K562 (cell line): ENCODE measurements around the gene WWOX. TPM values are rescaled to one million over a fixed set of nuclear protein-coding genes. Genes with fewer than 3 reads are reported as not detected.

Experiments
- ATAC-seq: fragments of 200-7000 bp; cut with Tn5 transposase; 3 replicates; pipeline ENCODE4 v1.9.1; 2020; ENCODE audit warnings: moderate library complexity
- BruUV-seq: library from RNA; stranded (reverse); fragments of 400-500 nt; replicated peaks from 2 replicates; lab custom pipeline; 2021; lab: Mats Ljungman, UMichigan
- CTCF ChIA-PET: fragments of 300-600 bp; formaldehyde crosslinking; extraction: SDS; loops from one replicate; lab custom pipeline; 2021; ENCODE audit warnings: low intra/inter-chr PET ratio; lab: Yijun Ruan, JAX
- POLR2A ChIA-PET: fragments of 300-600, 350-650 bp; sonication (Branson Sonifier 250); formaldehyde crosslinking; extraction: SDS; loops from one replicate; lab custom pipeline; 2021; ENCODE audit warnings: antibody characterized with exemption, inconsistent platforms; lab: Yijun Ruan, JAX
- DNase-seq, 4 experiments: peaks; one replicate each; pipeline versions ENCODE4 v3.0.0 to v3.0.0-alpha.2; 2011 to 2018; ENCODE audit warnings: low spot score in 3 of 4, mixed read lengths in 3 of 4; ENCODE audit errors: extremely low read depth in 1 of 4
- FAIRE-seq: peaks from 2 replicates; lab custom pipeline; 2011; peaks lifted over from hg19 to GRCh38; lab: Jason Lieb, UNC
- H2AFZ ChIP-seq: 2 replicates; pipeline ENCODE4 v1.6.0; 2011; ENCODE audit warnings: low read depth, low read length, control low read depth, inconsistent platforms
- H3K27ac ChIP-seq: fragments of 200-600 bp; 3 replicates; pipeline ENCODE4 v1.8.0; 2011; ENCODE audit warnings: low read depth, mild to moderate bottlenecking, control low read depth, inconsistent platforms, low read length, moderate library complexity, mixed read lengths; ENCODE audit errors: extremely low read depth
- H3K27me3 ChIP-seq, 2 experiments: fragments of 300-600 bp in 1 of 2; 2 replicates in 1 of 2; 3 replicates in 1 of 2; pipeline versions ENCODE4 v1.6.0 to v1.8.0; 2011; ENCODE audit warnings: inconsistent platforms in 2 of 2, low read length in 2 of 2, mild to moderate bottlenecking in 1 of 2, mixed read lengths in 1 of 2, moderate library complexity in 1 of 2; ENCODE audit not compliant: control insufficient read depth in 2 of 2, insufficient read depth in 2 of 2
- H3K36me3 ChIP-seq: fragments of 300-600 bp; 3 replicates; pipeline ENCODE4 v1.8.0; 2011; ENCODE audit warnings: mild to moderate bottlenecking, low read length, inconsistent platforms; ENCODE audit not compliant: control insufficient read depth, insufficient read depth
- H3K4me1 ChIP-seq, 2 experiments: fragments of 200-600 bp in 1 of 2; replicated peaks in 1 of 2; 2 replicates in 1 of 2; 3 replicates in 1 of 2; pipeline versions ENCODE4 v1.5.1 to v1.8.0; 2011; ENCODE audit warnings: inconsistent platforms in 2 of 2, low read length in 2 of 2, mild to moderate bottlenecking in 1 of 2, mixed read lengths in 1 of 2, moderate library complexity in 1 of 2; ENCODE audit not compliant: control insufficient read depth in 2 of 2, insufficient read depth in 2 of 2
- H3K4me2 ChIP-seq: 2 replicates; pipeline ENCODE4 v1.6.1; 2011; ENCODE audit warnings: low read length, control low read depth, inconsistent platforms, mixed read lengths; ENCODE audit not compliant: insufficient read depth
- H3K4me3 ChIP-seq: fragments of 200-600 bp; sonication (generic), shearing (Covaris generic); 2 replicates; pipeline ENCODE4 v1.5.1; 2016; ENCODE audit warnings: control low read depth, inconsistent platforms
- H3K79me2 ChIP-seq: fragments of 200-600 bp; 3 replicates; pipeline ENCODE4 v1.8.0; 2011; ENCODE audit warnings: low read length, inconsistent platforms; ENCODE audit not compliant: control insufficient read depth, insufficient read depth
- H3K9ac ChIP-seq, 2 experiments: 2 replicates each; pipeline versions ENCODE4 v1.6.0 to v1.6.1; 2011; ENCODE audit warnings: low read depth in 2 of 2, low read length in 2 of 2, control low read depth in 1 of 2, inconsistent platforms in 1 of 2, mild to moderate bottlenecking in 1 of 2, mixed read lengths in 1 of 2; ENCODE audit not compliant: insufficient read depth in 1 of 2
- H3K9me1 ChIP-seq: one replicate; pipeline ENCODE4 v1.6.0; 2011; ENCODE audit warnings: inconsistent platforms, mild to moderate bottlenecking, low read length, moderate library complexity; ENCODE audit not compliant: control insufficient read depth, insufficient read depth
- H3K9me3 ChIP-seq: replicated peaks from 2 replicates; pipeline ENCODE4 v1.5.1; 2011; ENCODE audit warnings: low read depth, low read length, inconsistent platforms; ENCODE audit not compliant: control insufficient read depth, insufficient read depth
- H4K20me1 ChIP-seq: replicated peaks from 2 replicates; pipeline ENCODE4 v1.6.1; 2011; ENCODE audit warnings: low read length, inconsistent platforms, mixed read lengths; ENCODE audit not compliant: control insufficient read depth, insufficient read depth
- ARID2 ChIP-seq: fragments of 450-650 bp; IDR thresholded peaks from 2 replicates; pipeline ENCODE4 v1.6.1; 2017; ENCODE audit warnings: antibody characterized with exemption, mild to moderate bottlenecking
- ASH1L ChIP-seq: fragments of 450-650 bp; IDR thresholded peaks from 2 replicates; pipeline ENCODE4 v1.6.1; 2018; ENCODE audit warnings: borderline replicate concordance, mild to moderate bottlenecking, low read depth; ENCODE audit not compliant: partially characterized antibody
- BCLAF1 ChIP-seq, 2 experiments: fragments of 450-650 bp in 1 of 2; IDR thresholded peaks; 2 replicates each; pipeline ENCODE4 v1.6.1; 2011 to 2017; ENCODE audit warnings: low read depth in 2 of 2, antibody characterized with exemption in 1 of 2, borderline replicate concordance in 1 of 2, low read length in 1 of 2, mild to moderate bottlenecking in 1 of 2, mixed read lengths in 1 of 2; ENCODE audit not compliant: control insufficient read depth in 1 of 2
- CREB5 ChIP-seq: fragments of 250-450 bp; sonication (Bioruptor Pico); IDR thresholded peaks from 2 replicates; pipeline ENCODE4 v1.5.0; 2020; ENCODE audit warnings: mild to moderate bottlenecking
- SMAD3 ChIP-seq: fragments of 450-650 bp; formaldehyde crosslinking; conservative IDR thresholded peaks from 2 replicates; pipeline ENCODE4 v1.4.0; 2020; ENCODE audit warnings: mild to moderate bottlenecking
- TAF1 ChIP-seq: IDR thresholded peaks from 2 replicates; pipeline ENCODE4 v1.6.1; 2011; ENCODE audit warnings: mild to moderate bottlenecking, low read length, moderate library complexity; ENCODE audit not compliant: insufficient read depth, control insufficient read depth, severe bottlenecking; ENCODE audit errors: extremely low read depth
- TRIM25 ChIP-seq: fragments of 450-650 bp; IDR thresholded peaks from 2 replicates; pipeline ENCODE4 v1.7.0; 2016; ENCODE audit warnings: borderline replicate concordance
- ZNF124 ChIP-seq: sonication (generic); formaldehyde crosslinking; IDR thresholded peaks from 2 replicates; pipeline ENCODE4 v1.8.1; 2022; ENCODE audit warnings: missing genetic modification reagents
- ZNF561 ChIP-seq: fragments of 450-650 bp; formaldehyde crosslinking; conservative IDR thresholded peaks from 2 replicates; pipeline ENCODE4 v1.4.0; 2020; ENCODE audit warnings: mild to moderate bottlenecking, moderate library complexity
- WGBS: fragments of 100-300 bp; shearing (Covaris generic); methylation state at CpG from one replicate; pipeline ENCODE4 v1.1.6; 2016; ENCODE audit warnings: low coverage, mixed read lengths; ENCODE audit not compliant: insufficient coverage; ENCODE audit errors: missing lambda C conversion rate; 5-methylcytosine and 5-hydroxymethylcytosine counted together
- in situ Hi-C: fragments of 300-500 bp; cut with MboI; formaldehyde crosslinking; loops from 4 replicates; pipeline ENCODE4 v1.15.0; 2018; ENCODE audit warnings: inconsistent platforms, mixed read lengths
- intact Hi-C: fragments of 100-400 bp; cut with micrococcal nuclease; formaldehyde crosslinking; loops from 2 replicates; pipeline ENCODE4 v1.14.2; 2022
- polyA plus RNA-seq, 8 experiments: library from polyadenylated mRNA; depleted of rRNA in 4 of 8; stranded (reverse) in 5 of 8; unstranded in 3 of 8; fragments of >200 nt; fragmentation: Nextera tagmentation in 2 of 8; fragmentation: Illumina TruSeq in 1 of 8; extraction: Ambion mirVana in 2 of 8; extraction: Trizol in 1 of 8; gene quantifications; 2 replicates each; pipeline versions ENCODE4 v1.2.1 to v1.2.3, GENCODE V29; 2011 to 2014; ENCODE audit warnings: inconsistent platforms in 1 of 8, missing spikeins in 1 of 8
- total RNA-seq, 7 experiments: library from RNA; depleted of rRNA in 6 of 7; stranded (reverse); fragments of >200 nt in 6 of 7; fragmentation: Illumina TruSeq in 2 of 7; extraction: Trizol in 2 of 7; gene quantifications; 2 replicates each; pipeline versions ENCODE4 v1.2.1 to v1.2.3, GENCODE V29; 2011 to 2021; ENCODE audit warnings: low replicate concordance in 1 of 7
- TF ChIP-seq, protein P1 (sequence below), 2 experiments: fragments of 450-650 bp in 1 of 2; sonication (generic) in 1 of 2; formaldehyde crosslinking in 1 of 2; IDR thresholded peaks in 1 of 2; conservative IDR thresholded peaks in 1 of 2; 2 replicates each; pipeline versions ENCODE4 v1.6.1 to v1.8.1; 2016 to 2023; ENCODE audit warnings: mild to moderate bottlenecking in 2 of 2, moderate library complexity in 2 of 2, inconsistent platforms in 1 of 2, missing genetic modification reagents in 1 of 2
- TF ChIP-seq, protein P2 (sequence below): fragments of 450-650 bp; conservative IDR thresholded peaks from 2 replicates; pipeline ENCODE4 v1.6.1; 2016; ENCODE audit warnings: missing genetic modification characterization, low read depth, mild to moderate bottlenecking, missing compliant biosample characterization, moderate library complexity

WWOX gene
- total and polyA plus RNA-seq, 9 of the 15 experiments (the other 6 are each of a cell fraction or from before 2014, with no cell fraction given), result 1.6 to 22.7 (median 8.1) TPM

DNA sequence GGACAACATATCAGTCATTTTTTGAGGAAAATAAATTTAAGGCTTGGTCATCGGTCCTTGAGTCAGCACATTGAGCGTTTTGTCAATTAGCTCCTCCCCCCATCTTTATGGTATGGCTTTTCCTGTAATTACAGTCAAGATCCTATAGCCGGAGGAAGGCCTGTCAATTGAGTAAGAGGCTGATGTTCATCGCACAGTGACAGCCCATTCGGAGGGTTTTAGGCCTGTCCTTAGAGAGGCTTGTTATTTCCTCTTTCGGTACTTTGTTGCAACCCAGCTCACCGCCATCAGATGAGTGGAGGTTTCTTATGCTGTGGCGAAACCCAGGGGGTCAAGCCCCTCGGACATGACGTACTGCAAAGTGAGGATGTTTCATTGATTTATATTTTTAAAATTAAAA is 395.2 kb downstream of the WWOX start (continued):
- no peak for TF ChIP-seq BCLAF1 (IDR thresholded peaks at IDR 0.05; ENCODE audit: borderline replicate concordance in 1 of 2, control insufficient read depth in 1 of 2, low read depth in 2 of 2, low read length in 1 of 2)

DNA sequence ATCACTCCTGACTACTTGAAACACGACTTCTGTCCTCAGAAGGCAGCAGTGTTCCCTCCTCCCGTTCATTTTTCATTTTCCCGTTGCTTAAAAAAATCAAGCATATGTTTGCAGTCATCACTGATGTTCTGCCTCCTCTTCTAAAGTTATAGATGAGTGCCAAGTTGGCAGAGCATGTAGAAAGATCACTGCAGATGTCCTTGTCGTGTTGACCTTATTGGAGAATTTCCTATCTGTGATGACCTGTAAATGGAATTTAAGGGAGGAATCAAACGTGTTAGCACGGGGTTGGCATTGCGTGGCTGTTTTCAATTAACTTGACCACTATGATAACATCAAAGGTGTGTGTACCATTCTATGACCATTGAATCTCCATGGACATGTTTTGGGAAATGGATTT is 396.7 kb downstream of the WWOX start:
- Histone ChIP-seq H2AFZ (no peak overlapping the region), H3K27ac (no peak overlapping the region), H4K20me1 (no peaks in the 10 kb centered on the region), H3K9me1 (no peaks in the 10 kb centered on the region), H3K4me1 (no peaks in the 10 kb centered on the region), H3K4me2 (no peak overlapping the region), H3K79me2 (no peaks in the 10 kb centered on the region), H3K9me3 (no peaks in the 10 kb centered on the region), H3K36me3 (no peaks in the 10 kb centered on the region), H3K9ac (no peak overlapping the region), H3K4me3 (no peak overlapping the region), H3K27me3 (peaks cover 8 to 10% of the 10 kb centered on the region in 2 experiments; a peak in 4 of 5 replicates)
- ChIA-PET POLR2A (no interaction called here), CTCF (no interaction called here)
- in situ Hi-C loops, result no loop called here
- FAIRE-seq (no peak), ATAC-seq (no peak), DNase-seq (no peak)
- intact Hi-C loops, result no loop called here
- WGBS, result 1% methylated on average over 7 of the region's 7 CpGs
- BruUV-seq, result no TSS peak
- no peak for TF ChIP-seq ZNF561 (CRISPR knock-in tag)
- no peak for TF ChIP-seq ASH1L
- TF ChIP-seq TAF1, result no peak
- TF ChIP-seq, protein P1, sequence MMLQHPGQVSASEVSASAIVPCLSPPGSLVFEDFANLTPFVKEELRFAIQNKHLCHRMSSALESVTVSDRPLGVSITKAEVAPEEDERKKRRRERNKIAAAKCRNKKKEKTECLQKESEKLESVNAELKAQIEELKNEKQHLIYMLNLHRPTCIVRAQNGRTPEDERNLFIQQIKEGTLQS (IDR thresholded peaks at IDR 0.05), result no peak
- TF ChIP-seq, protein P1 (CRISPR knock-in tag; conservative IDR thresholded peaks at IDR 0.05), result no peak
- no peak for TF ChIP-seq SMAD3 (CRISPR knock-in tag)
- TF ChIP-seq CREB5, result no peak
- no peak for TF ChIP-seq ARID2
- no peak for TF ChIP-seq ZNF124 (CRISPR knock-in tag)
- no peak for TF ChIP-seq TRIM25
- TF ChIP-seq, protein P2, sequence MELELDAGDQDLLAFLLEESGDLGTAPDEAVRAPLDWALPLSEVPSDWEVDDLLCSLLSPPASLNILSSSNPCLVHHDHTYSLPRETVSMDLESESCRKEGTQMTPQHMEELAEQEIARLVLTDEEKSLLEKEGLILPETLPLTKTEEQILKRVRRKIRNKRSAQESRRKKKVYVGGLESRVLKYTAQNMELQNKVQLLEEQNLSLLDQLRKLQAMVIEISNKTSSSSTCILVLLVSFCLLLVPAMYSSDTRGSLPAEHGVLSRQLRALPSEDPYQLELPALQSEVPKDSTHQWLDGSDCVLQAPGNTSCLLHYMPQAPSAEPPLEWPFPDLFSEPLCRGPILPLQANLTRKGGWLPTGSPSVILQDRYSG (tag), result no peak
